Keratinocyte (primary cell): ENCODE measurements around the gene ARMC2. TPM values are rescaled to one million over a fixed set of nuclear protein-coding genes. Genes with fewer than 3 reads are reported as not detected.

Source experiments
- DNase-seq: peaks from one replicate; pipeline ENCODE4 v3.0.0-alpha.2; 2011; ENCODE audit warnings: low read depth, missing footprints, low spot score
- FAIRE-seq: peaks from 2 replicates; lab custom pipeline; 2011; peaks lifted over from hg19 to GRCh38; lab: Jason Lieb, UNC
- H2AFZ ChIP-seq: 2 replicates; pipeline ENCODE4 v1.6.0; 2012; ENCODE audit warnings: low read length, control low read depth, inconsistent platforms; ENCODE audit not compliant: control insufficient read depth
- H3K27ac ChIP-seq: 2 replicates; pipeline ENCODE4 v1.5.1; 2011; ENCODE audit warnings: low read length; ENCODE audit not compliant: control insufficient read depth, insufficient read depth
- H3K27me3 ChIP-seq: 3 replicates; pipeline ENCODE4 v1.6.0; 2011; ENCODE audit warnings: low read length; ENCODE audit not compliant: control insufficient read depth, insufficient read depth; ENCODE audit errors: extremely low read depth
- H3K36me3 ChIP-seq, 2 experiments: 2 replicates in 1 of 2; 3 replicates in 1 of 2; pipeline ENCODE4 v1.5.1; 2011; ENCODE audit warnings: low read length in 2 of 2, mild to moderate bottlenecking in 1 of 2; ENCODE audit not compliant: control insufficient read depth in 2 of 2, insufficient read depth in 2 of 2; ENCODE audit errors: extremely low read depth in 1 of 2
- H3K4me1 ChIP-seq: 3 replicates; pipeline ENCODE4 v1.5.1; 2011; ENCODE audit warnings: low read length; ENCODE audit not compliant: control insufficient read depth, insufficient read depth; ENCODE audit errors: extremely low read depth
- H3K4me2 ChIP-seq: 3 replicates; pipeline ENCODE4 v1.6.0; 2011; ENCODE audit warnings: low read depth, low read length; ENCODE audit not compliant: control insufficient read depth, insufficient read depth; ENCODE audit errors: extremely low read depth
- H3K4me3 ChIP-seq, 3 experiments: fragments of 200-600 bp in 1 of 3; sonication (generic) in 1 of 3; 2 replicates in 2 of 3; 3 replicates in 1 of 3; pipeline ENCODE4 v1.5.1; 2011 to 2016; ENCODE audit warnings: low read length in 3 of 3, mild to moderate bottlenecking in 3 of 3, control low read depth in 2 of 3, inconsistent platforms in 1 of 3, low read depth in 1 of 3, mixed read lengths in 1 of 3, mixed run types in 1 of 3, moderate library complexity in 1 of 3; ENCODE audit not compliant: control insufficient read depth in 2 of 3, insufficient read depth in 2 of 3; ENCODE audit errors: extremely low read depth in 1 of 3
- H3K79me2 ChIP-seq: 2 replicates; pipeline ENCODE4 v1.6.0; 2012; ENCODE audit warnings: low read length; ENCODE audit not compliant: control insufficient read depth, insufficient read depth
- H3K9ac ChIP-seq: 3 replicates; pipeline ENCODE4 v1.6.0; 2011; ENCODE audit warnings: low read length; ENCODE audit not compliant: control insufficient read depth, insufficient read depth; ENCODE audit errors: extremely low read depth
- H3K9me1 ChIP-seq: 3 replicates; pipeline ENCODE4 v1.6.0; 2011; ENCODE audit warnings: low read length; ENCODE audit not compliant: control insufficient read depth, insufficient read depth; ENCODE audit errors: extremely low read depth
- H3K9me3 ChIP-seq: 2 replicates; pipeline ENCODE4 v1.5.1; 2012; ENCODE audit warnings: low read depth, low read length; ENCODE audit not compliant: control insufficient read depth
- H4K20me1 ChIP-seq: 3 replicates; pipeline ENCODE4 v1.6.0; 2011; ENCODE audit warnings: low read length; ENCODE audit not compliant: control insufficient read depth, insufficient read depth; ENCODE audit errors: extremely low read depth
- CTCF ChIP-seq, 3 experiments: IDR thresholded peaks in 1 of 3; conservative IDR thresholded peaks in 1 of 3; optimal IDR thresholded peaks in 1 of 3; 2 replicates in 2 of 3; 3 replicates in 1 of 3; pipeline versions ENCODE3 to v1.5.1; 2011; ENCODE audit warnings: low read length in 3 of 3, mild to moderate bottlenecking in 3 of 3, moderate library complexity in 2 of 3, control low read depth in 1 of 3, inconsistent platforms in 1 of 3; ENCODE audit not compliant: insufficient read depth in 2 of 3; ENCODE audit errors: extremely low read depth in 1 of 3
- EZH2 ChIP-seq: IDR thresholded peaks from one replicate; pipeline ENCODE4 v1.6.1; 2012; ENCODE audit warnings: inconsistent platforms, mild to moderate bottlenecking, low read length, moderate library complexity
- dilution Hi-C: fragments of 300-500 bp; cut with MboI; formaldehyde crosslinking; loops from one replicate; pipeline ENCODE4 v1.7.0; 2020; ENCODE audit warnings: low sequenced_read_pairs; ENCODE audit not compliant: extremely low pct_ligation_motif_present
- polyA plus RNA-seq, 5 experiments: library from polyadenylated mRNA; depleted of rRNA in 3 of 5; stranded (reverse) in 3 of 5; stranded (forward) in 1 of 5; unstranded in 1 of 5; fragments of >200 nt; gene quantifications; 1 replicate in 1 of 5; 2 replicates in 3 of 5; 3 replicates in 1 of 5; pipeline versions ENCODE4 v1.2.1 to v1.2.3, GENCODE V29; 2011 to 2012; ENCODE audit warnings: missing spikeins in 2 of 5, low read depth in 1 of 5, low replicate concordance in 1 of 5

ARMC2 gene
- polyA plus RNA-seq, 1 donor (not counting 4 experiments of a cell fraction or from before 2014, with no cell fraction given) = 3.8 TPM

DNA sequence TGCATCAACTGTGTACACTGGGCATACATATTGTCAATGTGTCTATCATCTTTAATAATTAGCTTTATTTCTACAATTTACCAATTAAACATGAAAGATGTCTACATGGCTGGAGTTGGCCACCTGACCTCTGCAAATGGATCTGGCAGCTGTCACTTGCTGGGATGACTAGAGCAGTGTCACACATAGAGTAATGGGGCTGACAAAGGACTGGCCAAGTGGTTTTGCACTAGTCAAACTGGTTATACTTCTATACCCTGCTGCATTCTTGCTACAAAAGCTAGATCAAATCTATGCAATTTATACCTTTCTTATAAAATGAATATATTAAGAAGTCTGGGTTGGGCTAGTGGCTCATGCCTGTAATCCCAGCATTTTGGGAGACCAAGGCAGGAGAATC is 147.1 kb downstream of the ARMC2 start:
- FAIRE-seq = no peak
- peaks cover 0 to 16% of the 10 kb centered on the region in 2 experiments for H3K36me3 ChIP-seq
- dilution Hi-C loops = no loop called here

DNA sequence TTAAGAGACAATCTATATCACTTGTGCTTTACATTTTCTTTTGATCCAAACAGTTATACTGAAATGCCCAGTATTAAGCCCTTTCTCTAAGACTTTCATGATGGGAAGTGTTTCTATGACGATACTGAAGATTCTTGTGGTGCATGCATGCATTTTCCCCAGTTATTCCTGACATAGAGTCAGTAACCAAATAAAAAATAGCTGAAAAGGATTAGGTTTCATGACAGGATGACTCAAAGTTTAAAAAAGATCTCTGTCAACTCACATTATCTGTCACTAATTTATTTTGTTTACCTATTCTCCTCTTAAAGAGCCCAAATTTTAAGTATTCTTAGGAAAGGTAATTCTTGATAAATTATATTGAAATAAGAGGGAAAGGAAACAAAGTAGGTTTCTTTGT is 148.0 kb downstream of the ARMC2 start:
- H3K4me3 ChIP-seq = no peak overlapping the region
- no peak overlapping the region for H3K27ac ChIP-seq
- no peak for TF ChIP-seq EZH2
- TF ChIP-seq CTCF (optimal IDR thresholded peaks at IDR 0.05 in 1 of 3, IDR thresholded peaks at IDR 0.05 in 1 of 3, conservative IDR thresholded peaks at IDR 0.05 in 1 of 3; ENCODE audit: extremely low read depth in 1 of 3, insufficient read depth in 2 of 3, low read length in 3 of 3) = no peak
- H3K9ac ChIP-seq = no peak overlapping the region
- no peak for FAIRE-seq
- H3K9me3 ChIP-seq = no peaks in the 10 kb centered on the region
- no peak overlapping the region for H2AFZ ChIP-seq
- dilution Hi-C loops = no loop called here
- peaks cover 0 to 9% of the 10 kb centered on the region in 2 experiments for H3K36me3 ChIP-seq
- no peaks in the 10 kb centered on the region for H3K4me1 ChIP-seq
- H4K20me1 ChIP-seq = no peaks in the 10 kb centered on the region
- H3K79me2 ChIP-seq = no peaks in the 10 kb centered on the region
- no peaks in the 10 kb centered on the region for H3K27me3 ChIP-seq
- no peaks in the 10 kb centered on the region for H3K9me1 ChIP-seq
- DNase-seq = no peak
- no peak overlapping the region for H3K4me2 ChIP-seq

More for the DNA sequence above, 147.1 kb downstream of the ARMC2 start:
- Histone ChIP-seq H3K9ac (no peak overlapping the region), H3K27ac (no peak overlapping the region), H3K27me3 (no peaks in the 10 kb centered on the region), H3K4me2 (no peak overlapping the region), H2AFZ (no peak overlapping the region), H3K79me2 (no peaks in the 10 kb centered on the region), H3K4me3 (no peak overlapping the region), H3K9me1 (no peaks in the 10 kb centered on the region), H4K20me1 (no peaks in the 10 kb centered on the region), H3K9me3 (no peaks in the 10 kb centered on the region), H3K4me1 (no peaks in the 10 kb centered on the region)
- TF ChIP-seq CTCF (optimal IDR thresholded peaks at IDR 0.05 in 1 of 3, IDR thresholded peaks at IDR 0.05 in 1 of 3, conservative IDR thresholded peaks at IDR 0.05 in 1 of 3; ENCODE audit: extremely low read depth in 1 of 3, insufficient read depth in 2 of 3, low read length in 3 of 3) (no peak), EZH2 (no peak)
- DNase-seq = no peak
